ENCODE measurements around the gene SMIM9. TPM values are rescaled to one million over a fixed set of nuclear protein-coding genes. Genes with fewer than 3 reads are reported as not detected.

SMIM9 gene
- total and polyA plus RNA-seq, 9 of the 15 experiments (the other 6 are each of a cell fraction or from before 2014, with no cell fraction given), result 0.08 TPM; not detected in 8

- Histone ChIP-seq H3K27me3 (ENCODE audit: control insufficient read depth in 2 of 2, insufficient read depth in 2 of 2, low read length in 2 of 2) (no peaks in the 10 kb centered on the region), H3K36me3 (ENCODE audit: control insufficient read depth, insufficient read depth, low read length) (no peaks in the 10 kb centered on the region), H4K20me1 (replicated peaks; ENCODE audit: control insufficient read depth, insufficient read depth, low read length) (no peaks in the 10 kb centered on the region), H2AFZ (ENCODE audit: low read depth, low read length) (peak overlapping the region; percentile 85), H3K79me2 (ENCODE audit: control insufficient read depth, insufficient read depth, low read length) (no peaks in the 10 kb centered on the region), H3K4me1 (replicated peaks in 1 of 2; ENCODE audit: control insufficient read depth in 2 of 2, insufficient read depth in 2 of 2, low read length in 2 of 2) (peaks cover 4 to 28% of the 10 kb centered on the region in 2 experiments), H3K9me1 (ENCODE audit: control insufficient read depth, insufficient read depth, low read length) (no peaks in the 10 kb centered on the region), H3K4me2 (ENCODE audit: insufficient read depth, low read length) (peak overlapping the region; percentile 41; the same call in 1 of the 2 replicates), H3K4me3 (no peak overlapping the region), H3K9me3 (replicated peaks; ENCODE audit: control insufficient read depth, insufficient read depth, low read depth, low read length) (no peaks in the 10 kb centered on the region), H3K9ac (ENCODE audit: insufficient read depth in 1 of 2, low read depth in 2 of 2, low read length in 2 of 2) (peak overlapping the region; percentile 28 to 37; a peak in 2 of 4 replicates), H3K27ac (ENCODE audit: extremely low read depth, low read depth, low read length) (0 out of 3 replicates have a peak overlapping the region, but pooled peaks have one; percentile 22)
- in situ Hi-C loops (cut with MboI) (no loop called here), intact Hi-C loops (cut with micrococcal nuclease) (no loop called here)
- WGBS (ENCODE audit: insufficient coverage, low coverage, missing lambda C conversion rate), result 24% methylated on average over 4 of the region's 4 CpGs
- POLR2A ChIA-PET, result interaction anchor here (0.7 to 1.3 kb wide), 5 partner anchors 9 to 199 kb away, joined by 3 to 4 read pairs (median 3); partner anchors contain the start of gene FUNDC2
- CTCF ChIA-PET (ENCODE audit: low intra/inter-chr PET ratio), result no interaction called here
- DNase-seq (ENCODE audit: extremely low read depth in 1 of 4, low spot score in 3 of 4) (no peak), FAIRE-seq (no peak), ATAC-seq (no peak)
- no TSS peak for BruUV-seq (replicated peaks)
- TF ChIP-seq TFAP4 (CRISPR knock-in tag; IDR thresholded peaks at IDR 0.05; ENCODE audit: borderline replicate concordance) (no peak), XRCC3 (IDR thresholded peaks at IDR 0.05) (no peak), RBM39 (optimal IDR thresholded peaks at IDR 0.05; ENCODE audit: low read depth, low read length) (no peak), L3MBTL2 (IDR thresholded peaks at IDR 0.05) (peak; percentile 35; the same call in 1 of the 2 replicates), ZNF184 (CRISPR knock-in tag; IDR thresholded peaks at IDR 0.05) (no peak), FOXJ3 (CRISPR knock-in tag; IDR thresholded peaks at IDR 0.05) (no peak), ZNF12 (CRISPR knock-in tag; IDR thresholded peaks at IDR 0.05) (peak; percentile 91), ZNF143 (CRISPR knock-in tag; IDR thresholded peaks at IDR 0.05) (no peak), BMI1 (IDR thresholded peaks at IDR 0.05; ENCODE audit: low read length) (no peak)
- TF ChIP-seq, protein P1, sequence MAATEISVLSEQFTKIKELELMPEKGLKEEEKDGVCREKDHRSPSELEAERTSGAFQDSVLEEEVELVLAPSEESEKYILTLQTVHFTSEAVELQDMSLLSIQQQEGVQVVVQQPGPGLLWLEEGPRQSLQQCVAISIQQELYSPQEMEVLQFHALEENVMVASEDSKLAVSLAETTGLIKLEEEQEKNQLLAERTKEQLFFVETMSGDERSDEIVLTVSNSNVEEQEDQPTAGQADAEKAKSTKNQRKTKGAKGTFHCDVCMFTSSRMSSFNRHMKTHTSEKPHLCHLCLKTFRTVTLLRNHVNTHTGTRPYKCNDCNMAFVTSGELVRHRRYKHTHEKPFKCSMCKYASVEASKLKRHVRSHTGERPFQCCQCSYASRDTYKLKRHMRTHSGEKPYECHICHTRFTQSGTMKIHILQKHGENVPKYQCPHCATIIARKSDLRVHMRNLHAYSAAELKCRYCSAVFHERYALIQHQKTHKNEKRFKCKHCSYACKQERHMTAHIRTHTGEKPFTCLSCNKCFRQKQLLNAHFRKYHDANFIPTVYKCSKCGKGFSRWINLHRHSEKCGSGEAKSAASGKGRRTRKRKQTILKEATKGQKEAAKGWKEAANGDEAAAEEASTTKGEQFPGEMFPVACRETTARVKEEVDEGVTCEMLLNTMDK (IDR thresholded peaks at IDR 0.05; ENCODE audit: borderline replicate concordance, insufficient read depth, low read depth, low read length, poor library complexity, severe bottlenecking), result no peak
- TF ChIP-seq, protein P2, sequence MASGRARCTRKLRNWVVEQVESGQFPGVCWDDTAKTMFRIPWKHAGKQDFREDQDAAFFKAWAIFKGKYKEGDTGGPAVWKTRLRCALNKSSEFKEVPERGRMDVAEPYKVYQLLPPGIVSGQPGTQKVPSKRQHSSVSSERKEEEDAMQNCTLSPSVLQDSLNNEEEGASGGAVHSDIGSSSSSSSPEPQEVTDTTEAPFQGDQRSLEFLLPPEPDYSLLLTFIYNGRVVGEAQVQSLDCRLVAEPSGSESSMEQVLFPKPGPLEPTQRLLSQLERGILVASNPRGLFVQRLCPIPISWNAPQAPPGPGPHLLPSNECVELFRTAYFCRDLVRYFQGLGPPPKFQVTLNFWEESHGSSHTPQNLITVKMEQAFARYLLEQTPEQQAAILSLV (tag; IDR thresholded peaks at IDR 0.05), result no peak
Measured at GRCh38 chrX:154827194-154828015, 7.1 kb downstream of the SMIM9 start.

Data from K562 (cell line).